Measurements from ENCODE around the gene IGF2BP1. TPM values are rescaled to one million over a fixed set of nuclear protein-coding genes. Genes with fewer than 3 reads are reported as not detected.
"Not testable (repeated sequence)": the region's sequence is repeated elsewhere in the genome, so short reads cannot be mapped to it uniquely, and the experiment has no call there.

Gene IGF2BP1
- total RNA-seq, 1 donor from 2014 or later, result 6.7 TPM

DNA sequence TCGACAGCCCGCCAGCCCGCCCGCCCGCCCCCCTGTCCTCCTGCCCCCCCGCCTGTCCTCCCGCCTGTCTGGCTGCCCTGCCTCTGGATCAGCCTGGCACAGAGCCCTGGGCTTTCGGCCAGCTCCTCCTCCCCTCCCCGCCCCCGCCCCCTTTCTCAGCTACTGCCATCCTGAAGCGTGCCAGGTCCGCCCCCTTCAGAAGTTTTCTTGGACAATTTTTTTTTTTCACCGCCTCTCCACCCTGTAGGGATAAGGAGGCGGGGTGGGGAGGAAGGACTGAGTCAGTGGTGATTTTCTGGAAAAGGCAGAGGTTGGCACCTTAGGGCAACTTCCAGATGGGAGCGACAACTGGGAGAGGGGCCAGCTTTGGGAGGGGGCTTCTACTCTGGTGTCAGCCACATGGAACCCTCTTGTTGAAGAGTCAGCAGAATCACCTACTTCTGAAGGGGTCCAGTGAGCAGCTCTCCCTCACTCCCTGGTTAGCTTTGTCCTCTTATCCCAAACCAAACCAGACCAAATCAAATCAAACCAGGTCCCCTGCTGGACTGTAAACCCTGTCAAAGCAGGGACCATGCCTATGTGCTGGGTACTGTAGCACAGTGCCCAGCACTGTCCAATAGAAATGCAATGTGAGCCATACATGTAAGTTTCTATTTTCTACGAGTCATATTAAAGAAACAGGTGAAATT lies 19.7 kb downstream of the IGF2BP1 start:
- peak; percentile 80 for DNase-seq (ENCODE audit: low read depth)

DNA sequence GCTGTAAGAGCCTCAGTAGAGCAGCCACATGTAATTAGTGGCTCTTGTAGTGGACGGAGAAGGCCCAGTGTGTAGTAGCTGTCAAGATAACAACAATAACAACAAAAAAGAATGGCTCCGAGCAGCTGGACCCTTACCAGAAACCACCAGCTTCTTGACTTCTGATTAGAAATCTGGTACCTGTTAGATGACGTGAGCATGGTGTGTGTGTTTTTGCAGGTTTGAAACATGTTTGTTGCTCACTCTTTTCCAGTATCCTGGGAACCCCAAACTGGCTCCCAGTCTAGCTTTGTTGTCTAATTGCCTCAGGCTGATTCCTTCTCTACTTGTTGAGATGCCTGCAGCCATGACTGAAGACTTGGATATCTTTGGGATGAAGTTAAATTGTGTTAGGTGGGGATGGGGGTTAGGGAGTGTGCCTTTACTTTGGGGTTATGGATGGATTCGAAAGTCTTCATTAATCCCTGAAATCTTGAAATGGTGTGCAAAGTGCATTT lies 21.0 kb downstream of the IGF2BP1 start:
- DNase-seq (ENCODE audit: low read depth), result no peak

DNA sequence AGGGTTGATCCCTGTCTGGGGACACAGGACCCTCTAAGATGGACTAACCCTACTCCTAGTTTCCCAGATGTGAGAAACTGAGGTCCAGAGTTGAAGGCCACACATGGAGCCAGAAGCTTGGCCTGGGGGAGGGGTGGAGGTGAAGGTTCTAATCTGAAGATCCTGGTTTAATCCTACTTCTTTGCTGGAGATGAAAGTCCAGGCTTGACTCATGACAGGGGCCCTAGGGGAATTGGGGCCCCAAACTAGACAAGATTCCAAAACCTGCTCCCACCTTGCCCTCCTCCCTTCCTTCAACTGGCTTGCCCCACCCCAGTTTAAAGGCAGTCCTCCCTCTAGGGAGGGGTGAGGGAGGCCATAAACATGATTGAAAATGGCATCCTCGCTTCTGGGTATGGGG lies 21.6 kb downstream of the IGF2BP1 start:
- DNase-seq (ENCODE audit: low read depth), result no peak

DNA sequence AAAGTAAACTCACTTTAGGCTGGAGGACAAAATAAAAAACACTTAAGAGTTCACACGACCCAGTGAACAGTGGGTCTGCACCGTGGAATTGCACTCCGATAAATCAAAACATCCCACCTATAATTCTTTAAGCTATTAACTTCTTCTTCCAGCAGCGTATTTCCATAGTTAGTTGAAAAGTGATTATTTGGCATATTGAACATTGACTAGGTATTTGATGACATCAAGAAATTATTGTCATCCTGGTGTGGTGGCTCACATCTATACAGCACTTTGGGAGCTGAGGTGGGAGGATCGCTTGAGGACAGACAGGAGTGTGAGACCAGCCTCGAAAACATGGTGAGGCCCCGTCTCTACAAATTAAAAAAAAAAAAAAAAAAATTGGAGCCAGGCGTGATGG lies 23.4 kb downstream of the IGF2BP1 start:
- DNase-seq (ENCODE audit: low read depth), result no peak

DNA sequence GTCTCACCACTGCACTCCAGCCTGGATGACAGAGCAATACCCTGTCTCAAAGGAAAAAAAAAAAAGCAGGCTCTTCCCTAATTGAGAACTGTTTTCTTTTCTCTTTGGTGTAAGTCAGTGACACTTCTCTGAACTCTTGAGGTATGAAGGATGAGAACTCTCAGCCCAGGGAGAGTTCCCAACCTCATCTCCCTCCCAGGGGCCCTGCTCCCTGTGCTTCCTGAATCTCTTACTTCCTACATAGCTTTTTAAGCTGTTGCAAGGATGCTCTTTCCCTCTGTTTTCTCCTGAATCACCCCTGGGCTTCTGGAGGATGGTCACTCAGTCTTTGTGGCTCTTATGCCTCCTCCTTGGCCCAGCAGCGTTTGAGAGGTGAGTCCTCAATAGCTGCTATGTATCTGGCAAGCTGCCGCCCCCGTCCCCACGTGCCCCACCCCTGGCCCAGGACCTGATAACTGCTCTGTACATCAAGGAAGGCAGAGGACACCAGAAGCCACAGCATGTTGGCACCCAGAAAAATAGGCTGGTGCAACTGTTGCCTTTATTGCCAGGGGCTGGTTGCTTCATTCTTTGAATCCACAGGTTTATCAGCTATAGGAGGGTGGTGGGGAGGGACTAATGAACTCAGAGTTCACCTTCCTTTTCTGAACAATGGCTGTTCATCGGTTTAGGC lies 24.0 kb downstream of the IGF2BP1 start:
- DNase-seq (ENCODE audit: low read depth), result no peak

DNA sequence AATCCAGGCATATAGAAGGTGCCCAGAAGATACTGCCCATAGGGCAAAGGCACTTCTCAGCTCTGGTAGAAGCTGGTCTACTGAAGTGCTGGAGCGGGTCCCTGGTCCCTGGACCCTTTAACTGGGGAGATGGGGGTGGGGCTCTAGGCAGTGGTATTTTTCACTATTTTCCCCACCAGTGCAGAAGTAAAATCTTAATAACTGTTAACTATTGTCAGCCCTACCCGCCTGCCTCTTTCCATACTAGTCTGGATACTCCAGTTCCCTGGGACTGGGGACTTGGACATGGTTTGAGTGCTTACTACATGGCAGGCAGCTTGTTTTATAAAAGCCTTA lies 24.6 kb downstream of the IGF2BP1 start:
- DNase-seq (ENCODE audit: low read depth), result no peak

DNA sequence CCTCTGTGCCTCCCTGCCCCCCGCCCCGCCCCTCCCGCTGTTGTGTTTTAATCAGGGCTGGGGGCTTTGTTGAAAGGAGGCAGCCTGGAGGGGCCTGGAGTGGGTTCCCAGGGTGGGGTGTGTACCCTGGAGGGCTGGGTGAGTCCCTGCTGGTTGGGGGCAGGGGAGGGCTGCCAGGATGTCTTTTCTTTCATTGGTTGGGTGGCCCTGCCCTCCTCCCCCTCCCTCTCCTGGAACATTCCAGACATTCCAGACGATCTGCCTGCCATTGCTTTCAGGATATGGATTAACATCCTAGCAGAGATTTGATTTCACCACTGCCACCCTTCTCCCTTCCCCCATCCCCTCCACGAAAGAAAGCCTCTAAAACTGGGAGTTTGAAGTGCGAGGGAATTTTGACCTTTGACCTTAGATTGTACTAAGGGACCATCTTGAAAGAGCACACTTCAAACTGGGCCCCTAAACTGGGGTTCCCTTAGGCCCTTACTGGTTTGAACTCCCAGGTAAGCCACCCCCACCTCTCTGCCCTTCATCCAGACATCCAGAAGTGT lies 25.3 kb downstream of the IGF2BP1 start:
- peak; percentile 74 for DNase-seq (ENCODE audit: low read depth)

DNA sequence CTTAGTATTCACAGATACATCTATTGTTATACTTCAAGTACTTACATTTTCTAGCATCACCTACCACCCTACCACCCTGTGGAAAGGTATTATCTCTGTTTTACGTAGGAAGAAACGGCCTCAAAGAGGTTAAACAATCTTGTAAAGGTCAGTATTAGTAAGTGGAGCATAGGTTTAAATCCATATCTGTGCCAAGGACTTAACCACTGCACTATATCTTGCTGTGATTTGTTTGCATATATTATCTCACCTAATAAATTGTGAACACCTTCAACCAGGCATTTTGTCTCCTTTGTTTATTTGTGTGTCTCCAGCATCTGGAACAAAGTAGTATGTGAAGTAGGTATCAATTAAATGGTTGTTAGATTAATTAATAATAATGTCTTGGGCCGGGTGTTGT lies 27.3 kb downstream of the IGF2BP1 start:
- DNase-seq (ENCODE audit: low read depth), result no peak

DNA sequence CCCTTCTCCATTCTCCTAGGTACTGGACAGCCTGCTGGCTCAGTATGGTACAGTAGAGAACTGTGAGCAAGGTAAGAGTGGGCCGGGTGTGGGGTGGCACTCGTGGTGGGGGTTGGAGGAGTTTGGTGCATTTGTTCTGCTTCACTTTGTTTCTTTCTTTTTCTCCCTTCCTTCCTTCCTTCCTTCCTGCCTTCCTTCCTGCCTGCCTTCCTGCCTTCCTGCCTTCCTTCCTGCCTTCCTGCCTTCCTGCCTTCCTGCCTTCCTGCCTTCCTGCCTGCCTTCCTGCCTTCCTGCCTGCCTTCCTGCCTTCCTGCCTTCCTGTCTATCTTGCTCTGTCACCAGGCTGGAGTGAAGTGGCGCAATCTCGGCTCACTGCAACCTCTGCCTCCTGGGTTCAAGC lies 29.3 kb downstream of the IGF2BP1 start:
- not testable (repeated sequence) for DNase-seq (ENCODE audit: low read depth)

DNA sequence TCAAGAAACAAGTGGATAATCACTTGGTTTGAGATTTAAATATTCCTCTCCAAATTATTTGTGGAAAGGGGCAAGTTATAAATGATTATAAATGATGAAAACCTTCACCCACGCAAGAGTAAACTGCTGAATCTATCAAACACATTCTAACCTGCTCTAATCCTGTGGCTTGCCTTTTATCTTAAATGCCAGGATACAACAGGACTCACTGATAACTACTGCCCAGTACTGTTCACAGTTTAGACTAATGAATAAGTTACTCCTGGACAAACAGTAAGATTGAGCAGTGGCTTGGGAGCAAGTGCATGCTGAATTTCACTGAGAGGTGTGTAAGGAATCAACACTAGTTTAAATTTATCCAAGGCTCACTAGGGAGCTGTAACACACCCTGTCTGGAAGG lies 31.1 kb downstream of the IGF2BP1 start:
- no peak for DNase-seq (ENCODE audit: low read depth)

DNA sequence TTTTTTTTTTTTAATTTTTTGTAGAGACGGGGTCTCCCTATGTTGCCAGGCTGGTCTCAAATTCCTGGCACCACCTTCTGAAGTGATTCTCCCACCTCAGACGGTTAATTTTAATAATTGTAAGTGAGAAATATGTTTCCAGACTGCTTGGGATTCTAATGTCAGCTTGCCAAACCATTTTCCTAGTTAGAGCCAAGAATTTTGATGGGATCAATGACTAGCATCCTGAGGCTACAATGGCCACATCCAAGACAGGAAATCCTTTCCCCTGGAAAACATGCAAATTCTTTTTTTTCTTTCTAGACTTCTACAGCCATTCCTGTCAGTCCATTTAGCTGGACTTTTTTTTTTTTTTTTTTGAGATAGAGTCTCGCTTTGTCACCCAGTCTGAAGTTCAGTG lies 32.6 kb downstream of the IGF2BP1 start:
- DNase-seq (ENCODE audit: low read depth), result no peak

DNA sequence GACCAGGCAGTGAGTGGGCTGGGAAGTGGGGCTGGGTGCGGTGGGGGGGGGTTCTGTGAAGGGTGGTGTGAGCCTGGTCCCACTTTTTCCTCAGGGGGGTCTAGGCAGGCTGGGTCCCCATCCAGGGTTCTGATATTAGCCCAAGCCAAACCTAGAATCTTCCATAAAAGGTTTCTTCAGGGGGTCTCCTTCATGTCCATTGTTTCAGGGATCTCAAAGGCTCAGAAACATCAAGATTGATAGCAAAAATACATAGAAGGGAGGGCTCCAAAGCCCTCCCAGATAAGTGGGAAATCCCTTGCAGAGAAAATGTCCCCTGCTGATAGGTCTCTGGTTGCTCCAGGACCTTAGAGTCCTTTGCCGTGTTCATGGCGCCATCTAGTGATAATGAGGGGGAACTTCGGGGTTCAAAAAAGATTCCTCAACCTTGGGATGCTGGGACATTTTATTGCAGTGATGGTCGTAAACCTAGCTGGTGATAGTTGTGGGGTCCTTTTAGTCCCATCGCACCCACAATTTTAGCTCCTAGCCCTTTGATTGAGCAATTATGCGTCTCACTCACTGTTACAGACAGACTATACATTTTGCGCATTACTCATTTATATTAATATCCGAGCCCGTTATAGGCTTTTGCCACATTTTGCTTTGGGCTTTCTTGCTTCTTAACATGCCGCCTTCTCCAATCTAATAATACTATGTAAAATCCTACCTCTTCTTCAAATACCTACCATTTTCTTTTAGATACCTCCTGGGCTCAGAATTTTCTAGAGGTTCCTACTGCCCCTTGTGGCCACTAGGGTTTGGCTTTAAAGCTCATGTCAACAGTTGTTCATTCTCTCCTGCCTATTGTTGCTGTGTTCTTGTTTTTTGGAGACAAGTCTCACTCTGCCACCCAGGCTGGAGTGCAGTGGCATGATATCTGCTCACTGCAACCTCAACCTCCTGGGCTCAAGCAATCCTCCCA lies 35.1 kb downstream of the IGF2BP1 start:
- DNase-seq (ENCODE audit: low read depth), result peak; percentile 87

DNA sequence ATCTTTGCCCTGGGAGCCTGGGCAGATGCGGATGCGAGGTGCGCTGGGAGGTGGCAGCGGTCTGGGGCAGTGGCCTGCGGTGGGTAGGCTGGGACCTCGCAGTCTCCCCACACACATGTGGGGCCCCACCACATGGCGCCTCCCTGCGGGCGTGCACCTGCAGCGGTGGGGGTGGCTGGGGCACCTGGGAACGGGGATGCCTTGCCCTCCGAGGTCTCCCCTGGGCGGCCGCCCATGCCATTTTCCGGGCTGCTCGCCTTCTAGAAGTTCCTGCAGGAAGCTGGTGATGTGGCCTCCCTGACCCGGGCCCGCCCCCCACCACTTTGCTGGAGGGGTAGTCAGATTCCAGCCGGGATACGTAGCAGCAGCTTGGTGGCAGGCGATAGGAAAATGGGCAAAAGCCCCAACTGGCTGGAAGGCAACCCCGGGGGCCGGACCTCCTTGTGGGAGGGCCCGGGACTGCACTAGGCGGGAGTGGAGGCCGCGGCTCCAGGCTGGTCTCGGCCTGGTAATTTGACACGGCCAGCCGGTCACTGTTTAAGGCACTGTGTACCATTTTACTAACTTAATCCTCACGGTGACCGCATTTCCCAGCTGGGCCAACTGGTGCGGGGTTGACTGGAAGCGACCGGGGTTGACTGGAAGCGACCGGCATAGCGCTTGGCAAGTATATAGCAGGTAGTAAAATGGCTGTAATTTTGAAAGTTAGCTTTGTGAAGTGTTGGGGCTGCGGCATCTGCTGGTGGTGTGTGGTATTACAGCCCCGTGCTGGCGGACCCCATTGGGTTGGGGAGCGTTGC lies 38.5 kb downstream of the IGF2BP1 start:
- DNase-seq (ENCODE audit: low read depth), result peak; percentile 65

DNA sequence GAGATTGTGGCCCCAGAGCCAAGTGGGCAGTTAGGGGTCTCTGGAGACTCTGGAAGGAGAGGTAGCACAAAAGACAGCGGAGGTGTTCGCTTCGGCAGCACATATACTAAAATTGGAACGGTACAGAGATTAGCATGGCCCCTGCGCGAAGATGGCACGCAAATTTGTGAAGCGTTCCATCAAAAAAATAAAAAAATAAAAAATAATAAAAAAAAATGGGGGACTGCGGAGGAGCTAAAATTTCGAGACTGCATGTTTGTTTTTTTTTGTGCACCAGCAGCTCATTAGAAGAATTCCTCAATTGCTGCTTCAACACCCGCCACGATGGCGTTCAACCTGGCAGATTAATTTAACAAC lies 39.1 kb downstream of the IGF2BP1 start:
- DNase-seq (ENCODE audit: low read depth), result no peak

DNA sequence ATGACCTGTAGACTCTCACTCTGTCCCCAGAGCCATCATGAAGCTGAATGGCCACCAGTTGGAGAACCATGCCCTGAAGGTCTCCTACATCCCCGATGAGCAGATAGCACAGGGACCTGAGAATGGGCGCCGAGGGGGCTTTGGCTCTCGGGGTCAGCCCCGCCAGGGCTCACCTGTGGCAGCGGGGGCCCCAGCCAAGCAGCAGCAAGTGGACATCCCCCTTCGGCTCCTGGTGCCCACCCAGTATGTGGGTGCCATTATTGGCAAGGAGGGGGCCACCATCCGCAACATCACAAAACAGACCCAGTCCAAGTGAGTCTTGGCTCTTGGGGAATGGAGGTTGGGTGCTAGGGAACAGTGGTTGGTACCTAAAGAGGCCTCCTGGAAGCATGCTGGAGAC lies 41.0 kb downstream of the IGF2BP1 start:
- DNase-seq (ENCODE audit: low read depth), result no peak

DNA sequence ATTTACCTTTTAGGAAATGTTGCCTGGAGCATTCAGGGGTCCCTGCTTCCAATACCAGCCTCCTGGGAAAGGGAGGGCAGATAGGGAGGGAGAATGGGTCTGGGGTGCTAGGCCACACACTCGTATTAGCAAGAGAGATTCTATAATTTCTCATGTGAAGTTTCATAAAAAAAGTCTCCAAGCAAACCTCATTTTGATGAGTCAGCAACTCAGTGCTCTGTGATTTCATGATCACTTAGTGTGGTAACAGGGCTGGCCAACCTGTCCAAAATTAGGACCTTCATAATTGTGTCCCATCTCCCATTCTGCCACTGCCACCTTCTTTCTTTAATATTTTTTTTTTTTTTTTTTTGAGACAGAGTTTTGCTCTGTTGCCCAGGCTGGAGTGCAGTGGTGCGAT lies 41.4 kb downstream of the IGF2BP1 start:
- no peak for DNase-seq (ENCODE audit: low read depth)

DNA sequence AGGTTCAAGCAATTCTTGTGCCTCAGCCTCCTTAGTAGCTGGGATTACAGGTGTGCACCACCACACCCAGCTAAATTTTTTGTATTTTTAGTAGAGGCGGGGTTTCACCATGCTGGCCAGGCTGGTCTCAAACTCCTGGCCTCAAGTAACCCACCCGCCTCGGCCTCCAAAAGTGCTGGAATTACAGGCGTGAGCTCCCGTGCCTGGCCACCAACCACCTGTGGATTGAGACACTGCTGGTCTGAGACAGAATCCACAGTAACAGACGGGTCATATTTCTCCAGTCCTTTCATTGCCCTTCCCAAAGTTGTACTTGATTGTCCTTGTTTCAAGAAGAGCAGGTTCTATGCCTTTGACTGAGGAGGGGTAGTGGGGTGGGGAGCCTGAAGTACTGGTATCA lies 42.3 kb downstream of the IGF2BP1 start:
- not testable (repeated sequence) for DNase-seq (ENCODE audit: low read depth)

DNA sequence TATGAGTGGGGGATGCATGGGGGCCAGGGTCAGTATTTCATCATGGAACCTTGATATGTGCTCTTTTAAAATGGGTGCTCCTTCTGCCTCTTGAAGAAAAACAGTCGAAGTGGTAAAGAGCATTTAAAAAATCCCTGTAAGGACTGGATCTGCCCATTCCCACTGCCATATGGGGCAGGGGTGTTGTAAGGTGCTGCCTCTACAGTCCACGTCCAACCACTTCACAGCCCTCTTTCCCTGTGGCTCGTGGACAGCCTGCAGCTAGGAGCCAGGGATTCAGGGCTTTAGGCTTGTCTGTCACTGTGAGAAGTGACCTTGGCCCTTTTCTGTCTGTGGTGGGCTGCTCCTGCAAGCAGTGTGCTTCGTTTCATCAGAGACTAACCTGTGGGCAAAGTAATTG lies 44.3 kb downstream of the IGF2BP1 start:
- DNase-seq (ENCODE audit: low read depth), result no peak

DNA sequence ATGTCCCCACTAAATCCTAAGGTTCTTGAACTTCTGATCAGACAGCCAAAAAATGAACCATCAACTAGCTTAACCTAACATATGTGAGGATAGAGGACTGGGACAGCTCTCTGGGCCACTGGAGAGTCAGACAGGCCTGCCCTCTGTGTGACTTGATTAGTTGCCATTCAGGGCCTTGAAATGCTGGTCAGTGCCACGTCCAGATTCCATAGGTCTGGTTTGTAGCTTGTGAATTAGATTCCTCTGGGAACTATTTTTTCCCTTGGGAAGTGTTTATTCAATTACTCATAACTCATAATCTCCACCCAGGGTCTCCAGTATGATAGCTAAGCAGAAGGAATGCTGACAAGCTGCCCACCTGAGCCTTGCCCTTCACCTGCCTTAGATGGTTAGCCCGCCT lies 48.2 kb downstream of the IGF2BP1 start:
- no peak for DNase-seq (ENCODE audit: low read depth)

DNA sequence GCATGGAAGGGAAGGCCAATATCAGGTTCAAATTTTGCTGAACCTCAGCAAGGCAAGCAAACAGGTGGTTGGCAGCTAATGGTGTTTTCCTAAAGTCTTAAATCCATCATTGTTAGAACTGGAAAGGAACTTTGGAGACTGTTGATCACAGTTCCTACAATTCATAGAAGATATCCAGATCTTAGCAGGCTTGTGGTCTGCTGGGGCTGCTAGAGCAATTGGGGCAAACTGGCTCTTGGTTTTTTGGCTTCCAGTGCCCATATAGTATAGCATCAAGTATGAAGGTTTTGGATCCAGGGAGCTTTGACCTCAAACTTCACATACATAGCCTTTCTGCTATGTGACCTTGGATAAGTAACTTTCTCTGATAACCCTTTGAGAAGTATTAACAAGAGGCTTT lies 49.7 kb downstream of the IGF2BP1 start:
- no peak for DNase-seq (ENCODE audit: low read depth)

DNA sequence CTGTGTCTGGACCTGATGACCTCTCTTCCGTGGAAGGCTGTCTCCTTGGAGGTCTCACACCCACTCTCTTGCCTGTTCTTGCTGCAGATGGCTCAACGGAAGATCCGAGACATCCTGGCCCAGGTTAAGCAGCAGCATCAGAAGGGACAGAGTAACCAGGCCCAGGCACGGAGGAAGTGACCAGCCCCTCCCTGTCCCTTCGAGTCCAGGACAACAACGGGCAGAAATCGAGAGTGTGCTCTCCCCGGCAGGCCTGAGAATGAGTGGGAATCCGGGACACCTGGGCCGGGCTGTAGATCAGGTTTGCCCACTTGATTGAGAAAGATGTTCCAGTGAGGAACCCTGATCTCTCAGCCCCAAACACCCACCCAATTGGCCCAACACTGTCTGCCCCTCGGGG lies 52.1 kb downstream of the IGF2BP1 start:
- no peak for DNase-seq (ENCODE audit: low read depth)
